OCI-M2 (cell line): ENCODE measurements around the gene TMPRSS7.

Source experiments
- DNase-seq: peaks from one replicate; lab custom pipeline; 2025; ENCODE audit not compliant: unreplicated experiment; lab: John Stamatoyannopoulos, UW

TMPRSS7 gene

GRCh38 chr3:112127522-112128494 lies 93.3 kb downstream of the TMPRSS7 start:
- DNase-seq: no peak

GRCh38 chr3:112128843-112129727 lies 94.5 kb downstream of the TMPRSS7 start:
- no peak for DNase-seq

- no peak for DNase-seq
These were observed 95.5 kb downstream of the TMPRSS7 start for GRCh38 chr3:112129925-112130637.

- DNase-seq: no peak
These were observed 96.1 kb downstream of the TMPRSS7 start for GRCh38 chr3:112130638-112130993.
